Esophagus squamous epithelium (tissue), 4 donors: Measurements from ENCODE around the gene TALDO1.

Experiments
- POLR2A ChIP-seq, 4 donors: fragments of 450-650 bp; IDR thresholded peaks; one replicate each; pipeline ENCODE4 v1.6.1; 2017; ENCODE audit warnings: antibody characterized with exemption in 4 of 4, mild to moderate bottlenecking in 4 of 4, moderate library complexity in 3 of 4
- TF ChIP-seq, protein P1 (sequence below), 6 experiments: fragments of 450-650 bp in 4 of 6; fragments of 200-600 bp in 2 of 6; sonication (generic) in 2 of 6; IDR thresholded peaks; one replicate each; pipeline ENCODE4 v1.5.1; 2016 to 2019; ENCODE audit warnings: antibody characterized with exemption in 6 of 6, mild to moderate bottlenecking in 4 of 6, moderate library complexity in 4 of 6

DNA sequence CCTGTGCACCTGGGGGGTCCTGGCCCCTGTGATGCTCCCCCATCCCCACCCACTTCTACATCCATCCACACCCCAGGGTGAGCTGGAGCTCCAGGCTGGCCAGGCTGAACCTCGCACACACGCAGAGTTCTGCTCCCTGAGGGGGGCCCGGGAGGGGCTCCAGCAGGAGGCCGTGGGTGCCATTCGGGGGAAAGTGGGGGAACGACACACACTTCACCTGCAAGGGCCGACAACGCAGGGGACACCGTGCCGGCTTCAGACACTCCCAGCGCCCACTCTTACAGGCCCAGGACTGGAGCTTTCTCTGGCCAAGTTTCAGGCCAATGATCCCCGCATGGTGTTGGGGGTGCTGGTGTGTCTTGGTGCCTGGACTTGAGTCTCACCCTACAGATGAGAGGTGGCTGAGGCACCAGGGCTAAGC, 20.0 kb upstream of the TALDO1 start:
- TF ChIP-seq, protein P1, sequence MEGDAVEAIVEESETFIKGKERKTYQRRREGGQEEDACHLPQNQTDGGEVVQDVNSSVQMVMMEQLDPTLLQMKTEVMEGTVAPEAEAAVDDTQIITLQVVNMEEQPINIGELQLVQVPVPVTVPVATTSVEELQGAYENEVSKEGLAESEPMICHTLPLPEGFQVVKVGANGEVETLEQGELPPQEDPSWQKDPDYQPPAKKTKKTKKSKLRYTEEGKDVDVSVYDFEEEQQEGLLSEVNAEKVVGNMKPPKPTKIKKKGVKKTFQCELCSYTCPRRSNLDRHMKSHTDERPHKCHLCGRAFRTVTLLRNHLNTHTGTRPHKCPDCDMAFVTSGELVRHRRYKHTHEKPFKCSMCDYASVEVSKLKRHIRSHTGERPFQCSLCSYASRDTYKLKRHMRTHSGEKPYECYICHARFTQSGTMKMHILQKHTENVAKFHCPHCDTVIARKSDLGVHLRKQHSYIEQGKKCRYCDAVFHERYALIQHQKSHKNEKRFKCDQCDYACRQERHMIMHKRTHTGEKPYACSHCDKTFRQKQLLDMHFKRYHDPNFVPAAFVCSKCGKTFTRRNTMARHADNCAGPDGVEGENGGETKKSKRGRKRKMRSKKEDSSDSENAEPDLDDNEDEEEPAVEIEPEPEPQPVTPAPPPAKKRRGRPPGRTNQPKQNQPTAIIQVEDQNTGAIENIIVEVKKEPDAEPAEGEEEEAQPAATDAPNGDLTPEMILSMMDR (IDR thresholded peaks at IDR 0.05) = no peak
- TF ChIP-seq POLR2A (IDR thresholded peaks at IDR 0.05) = no peak
